LNCaP clone FGC (cell line): Measurements from ENCODE around the gene ATP6V0E2.
A peak's percentile ranks its signal among the peaks of the same experiment; 100 is the strongest.
"Not testable (repeated sequence)": the region's sequence is repeated elsewhere in the genome, so short reads cannot be mapped to it uniquely, and the experiment has no call there.

Source experiments
- DNase-seq: peaks from one replicate; pipeline ENCODE4 v3.0.0-alpha.2; 2011; ENCODE audit warnings: low read depth
- H3K4me3 ChIP-seq: 2 replicates; pipeline ENCODE4 v1.5.1; 2011; ENCODE audit warnings: mild to moderate bottlenecking, low read depth, low read length, control low read depth
- CTCF ChIP-seq: IDR thresholded peaks from 2 replicates; pipeline ENCODE4 v1.5.1; 2012; ENCODE audit warnings: mild to moderate bottlenecking; ENCODE audit not compliant: control insufficient read depth, insufficient read depth; ENCODE audit errors: extremely low read depth

The ATP6V0E2 gene

GRCh38 chr7:149883048-149883438 lies 9.3 kb downstream of the ATP6V0E2 start:
- no peak for TF ChIP-seq CTCF
- H3K4me3 ChIP-seq = no peak overlapping the region
- no peak for DNase-seq

DNA sequence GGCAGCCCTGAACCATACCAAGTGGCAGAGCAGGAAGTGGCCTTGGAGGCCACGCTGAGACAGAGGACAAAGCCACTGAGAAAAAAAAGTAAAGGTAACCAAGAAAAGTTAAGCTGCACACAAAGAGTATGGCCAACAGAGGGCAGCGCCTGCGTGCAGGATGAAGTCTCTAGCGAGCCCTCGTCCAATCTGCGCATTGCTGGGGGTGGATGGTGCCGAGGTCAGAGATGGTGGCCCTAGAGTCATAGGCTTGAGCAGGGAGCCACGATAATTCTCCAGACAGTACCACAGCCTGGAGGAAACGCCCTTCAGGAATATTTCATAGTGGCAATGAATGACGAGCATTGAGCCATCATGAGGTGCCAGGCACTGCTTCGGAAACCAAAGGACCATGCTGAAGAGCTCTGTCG lies 9.7 kb downstream of the ATP6V0E2 start:
- DNase-seq = peak; percentile 46

DNA sequence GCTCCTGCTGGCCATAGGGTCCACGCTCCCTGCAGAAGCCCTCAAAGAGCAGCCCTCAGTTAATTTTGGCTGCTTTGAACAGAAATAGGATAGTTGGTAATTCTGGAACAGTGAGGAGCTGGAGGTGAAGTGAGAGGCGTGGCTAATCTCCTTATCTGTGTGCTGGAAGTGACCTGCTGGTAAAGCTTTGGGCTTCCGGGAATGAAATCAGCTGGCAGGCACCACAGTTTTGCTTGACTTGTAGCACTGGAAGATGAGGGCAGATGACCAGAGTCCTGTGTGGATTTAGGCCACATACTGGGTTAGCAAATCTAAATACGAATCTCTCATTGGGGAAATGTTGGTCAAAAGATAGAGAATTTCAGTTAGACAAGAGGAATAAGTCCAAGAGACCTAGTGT lies 10.2 kb downstream of the ATP6V0E2 start:
- no peak for TF ChIP-seq CTCF
- peak; percentile 63 for DNase-seq
- no peak overlapping the region for H3K4me3 ChIP-seq

More for the DNA sequence above, 9.7 kb downstream of the ATP6V0E2 start:
- no peak overlapping the region for H3K4me3 ChIP-seq
- TF ChIP-seq CTCF = peak; percentile 88

GRCh38 chr7:149884541-149884940 lies 10.8 kb downstream of the ATP6V0E2 start:
- TF ChIP-seq CTCF = no peak
- no peak overlapping the region for H3K4me3 ChIP-seq
- no peak for DNase-seq

DNA sequence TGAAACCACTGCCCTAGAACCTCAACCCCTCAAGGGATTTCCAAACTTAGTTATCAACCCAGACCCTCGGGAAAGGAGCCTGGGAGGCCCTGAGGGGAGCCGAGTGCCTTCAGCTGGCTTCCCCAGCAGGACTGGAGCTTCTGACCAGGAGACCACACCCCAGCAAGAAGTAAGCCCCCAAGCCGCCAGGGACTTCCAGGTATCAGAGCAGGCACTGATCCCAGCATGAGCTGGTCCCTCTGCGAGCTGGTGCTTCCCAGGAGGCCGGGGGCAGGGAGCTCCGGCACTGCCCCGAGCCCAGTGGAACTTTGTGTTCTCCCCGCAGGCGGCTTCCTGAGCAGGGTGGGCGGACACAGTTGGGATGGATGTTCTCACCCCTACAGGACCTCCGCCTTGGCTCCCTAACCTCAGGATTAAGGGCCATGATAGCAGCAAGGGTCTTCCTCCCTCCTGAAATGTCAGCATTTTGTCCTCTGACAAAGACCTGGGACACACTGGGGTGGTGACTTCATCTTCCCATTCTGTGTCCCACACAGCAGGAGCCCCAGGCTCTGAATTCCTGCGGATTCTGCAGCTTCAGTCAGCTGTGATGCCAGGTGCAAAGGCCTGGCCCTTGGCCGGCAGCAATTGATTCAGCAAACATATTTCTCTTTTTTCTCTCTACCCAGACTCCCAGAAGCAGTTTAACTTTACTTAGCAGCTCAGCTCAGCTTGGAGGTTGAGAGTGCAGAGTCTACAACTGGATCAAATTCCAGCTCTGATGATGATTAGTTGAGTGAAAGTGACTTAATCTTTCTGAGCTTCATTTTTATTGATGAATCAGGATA lies 11.6 kb downstream of the ATP6V0E2 start:
- no peak overlapping the region for H3K4me3 ChIP-seq
- DNase-seq = no peak
- TF ChIP-seq CTCF = no peak

GRCh38 chr7:149886018-149886415 lies 12.2 kb downstream of the ATP6V0E2 start:
- H3K4me3 ChIP-seq = no peak overlapping the region
- no peak for DNase-seq
- no peak for TF ChIP-seq CTCF

DNA sequence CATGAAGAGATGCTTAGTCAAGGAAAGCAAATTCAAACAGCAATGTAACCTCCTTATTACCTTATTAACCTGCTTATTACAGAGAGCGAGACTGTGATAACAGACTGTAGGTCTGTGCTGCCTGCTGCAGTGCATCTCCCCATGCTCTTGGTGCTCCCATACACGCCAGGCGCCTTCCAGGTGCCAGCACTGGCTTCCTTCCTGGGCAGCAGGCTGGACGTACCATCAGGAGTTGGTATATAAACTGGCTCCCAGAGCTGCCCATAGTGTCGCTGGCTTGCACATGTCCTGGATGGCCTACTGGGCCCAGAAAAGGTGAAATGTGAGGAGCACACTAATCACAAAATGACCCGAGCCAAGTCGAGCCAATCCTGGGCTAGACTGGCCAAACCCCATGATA lies 13.5 kb downstream of the ATP6V0E2 start:
- no peak for TF ChIP-seq CTCF
- DNase-seq = no peak
- H3K4me3 ChIP-seq = no peak overlapping the region

DNA sequence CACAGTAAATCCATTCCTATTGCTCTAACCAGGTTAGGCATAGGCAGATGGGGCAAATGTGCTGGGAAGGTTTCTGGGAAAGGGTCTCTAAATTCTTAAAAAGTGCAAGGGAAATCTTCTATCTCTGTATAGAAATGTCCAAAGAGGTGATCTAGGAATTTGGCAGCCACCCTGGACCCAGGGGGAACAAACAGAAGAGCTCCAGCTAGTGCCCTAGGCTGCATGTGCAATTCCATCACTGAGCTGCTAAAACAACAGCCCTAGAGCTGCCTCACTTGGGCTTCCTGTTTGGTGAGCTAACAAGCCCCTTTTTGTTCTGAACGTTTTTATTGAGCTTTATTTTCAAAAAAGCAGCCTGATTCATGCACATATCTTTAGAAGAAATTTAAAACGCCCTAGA lies 16.9 kb downstream of the ATP6V0E2 start:
- not testable (repeated sequence) for DNase-seq, H3K4me3 ChIP-seq

- not testable (repeated sequence) for H3K4me3 ChIP-seq, DNase-seq
Observed at GRCh38 chr7:149894957-149895356, 21.2 kb downstream of the ATP6V0E2 start.

GRCh38 chr7:149907776-149908376 lies 34.1 kb downstream of the ATP6V0E2 start:
- not testable (repeated sequence) for DNase-seq, H3K4me3 ChIP-seq
